WTC11 (cell line): ENCODE measurements around the gene SLAMF1.

ENCODE experiments used
- CTCF ChIP-seq: fragments of 200-600 bp; IDR thresholded peaks from 2 replicates; pipeline ENCODE4 v1.8.0; 2022; ENCODE audit warnings: antibody characterized with exemption
- E2F4 ChIP-seq: sonication (generic); formaldehyde crosslinking; IDR thresholded peaks from 2 replicates; pipeline ENCODE4 v1.8.1; 2022; ENCODE audit warnings: low read depth, mild to moderate bottlenecking, moderate library complexity, missing genetic modification reagents, borderline replicate concordance
- ESRRA ChIP-seq: sonication (generic); formaldehyde crosslinking; IDR thresholded peaks from 2 replicates; pipeline ENCODE4 v1.8.1; 2022; ENCODE audit warnings: mild to moderate bottlenecking, missing genetic modification reagents, borderline replicate concordance
- ETV6 ChIP-seq: sonication (generic); formaldehyde crosslinking; IDR thresholded peaks from 2 replicates; pipeline ENCODE4 v1.8.1; 2022; ENCODE audit warnings: mild to moderate bottlenecking, missing genetic modification reagents
- FOXJ3 ChIP-seq: sonication (generic); formaldehyde crosslinking; IDR thresholded peaks from 2 replicates; pipeline ENCODE4 v1.9.0; 2021; ENCODE audit warnings: missing genetic modification reagents, mild to moderate bottlenecking, borderline replicate concordance
- MAX ChIP-seq: sonication (generic); formaldehyde crosslinking; IDR thresholded peaks from 2 replicates; pipeline ENCODE4 v1.8.0; 2022; ENCODE audit warnings: mild to moderate bottlenecking, missing genetic modification reagents
- NFATC4 ChIP-seq: fragments of 250-450 bp; sonication (Bioruptor Pico); IDR thresholded peaks from 2 replicates; pipeline ENCODE4 v1.9.0; 2021; ENCODE audit warnings: mild to moderate bottlenecking
- NR1H2 ChIP-seq: sonication (generic); formaldehyde crosslinking; IDR thresholded peaks from 2 replicates; pipeline ENCODE4 v1.9.0; 2021; ENCODE audit warnings: mild to moderate bottlenecking, moderate library complexity, missing genetic modification reagents
- TCF7 ChIP-seq: sonication (generic); formaldehyde crosslinking; IDR thresholded peaks from 2 replicates; pipeline ENCODE4 v1.8.0; 2022; ENCODE audit warnings: mild to moderate bottlenecking, low read depth, missing genetic modification reagents, moderate library complexity
- TEAD1 ChIP-seq: sonication (generic); formaldehyde crosslinking; IDR thresholded peaks from 2 replicates; pipeline ENCODE4 v1.8.0; 2022; ENCODE audit warnings: mild to moderate bottlenecking, missing genetic modification reagents

- TF ChIP-seq NFATC4 (no peak), CTCF (no peak), TEAD1 (CRISPR knock-in tag) (no peak), TCF7 (CRISPR knock-in tag) (no peak), E2F4 (no peak), ETV6 (CRISPR knock-in tag) (no peak), FOXJ3 (CRISPR knock-in tag) (no peak), ESRRA (CRISPR knock-in tag) (no peak), MAX (CRISPR knock-in tag) (no peak), NR1H2 (CRISPR knock-in tag) (no peak)
These were observed 12.0 kb downstream of the SLAMF1 start for GRCh38 chr1:160634543-160635491.
